Loucy (cell line): Measurements from ENCODE around the gene SEPTIN7.

Experiments used
- CTCF ChIP-seq: fragments of 200-600 bp; sonication (generic); conservative IDR thresholded peaks from 2 replicates; pipeline ENCODE4 v1.5.1; 2014; ENCODE audit warnings: mild to moderate bottlenecking, antibody characterized with exemption, low read length
- EZH2phosphoT487 ChIP-seq: fragments of 200-600 bp; IDR thresholded peaks from 2 replicates; pipeline ENCODE4 v1.6.1; 2018; ENCODE audit warnings: antibody characterized with exemption, mild to moderate bottlenecking, moderate library complexity, borderline replicate concordance

GRCh38 chr7:35846816-35847412 lies 46.1 kb downstream of the SEPTIN7 start:
- TF ChIP-seq CTCF, result no peak
- no peak for TF ChIP-seq EZH2phosphoT487
